Measurements from ENCODE around the gene DUXB.

- TF ChIP-seq EZH2 (IDR thresholded peaks at IDR 0.05; ENCODE audit: low read length) (no peak), CTCF (optimal IDR thresholded peaks at IDR 0.05 in 1 of 3, IDR thresholded peaks at IDR 0.05 in 1 of 3, conservative IDR thresholded peaks at IDR 0.05 in 1 of 3; ENCODE audit: extremely low read depth in 1 of 3, insufficient read depth in 2 of 3, low read length in 3 of 3) (no peak)
These were observed at the start of gene DUXB for GRCh38 chr16:75701361-75701760.
